ENCODE measurements around the gene CTSC. TPM values are rescaled to one million over a fixed set of nuclear protein-coding genes. Genes with fewer than 3 reads are reported as not detected.

CTSC gene
- total RNA-seq, 4 donors from 2014 or later = 14.2 to 78.6 (median 47.9) TPM

- Histone ChIP-seq H3K36me3 (no peaks in the 10 kb centered on the region), H3K4me3 (no peak overlapping the region), H3K27ac (no peak overlapping the region), H3K4me1 (peaks cover 0 to 10% (median 0%) of the 10 kb centered on the region in 3 donors), H3K9me3 (no peaks in the 10 kb centered on the region), H3K27me3 (no peaks in the 10 kb centered on the region)
- TF ChIP-seq POLR2A (IDR thresholded peaks at IDR 0.05) = no peak
- TF ChIP-seq POLR2AphosphoS5 (IDR thresholded peaks at IDR 0.05) = no peak
- no peak for TF ChIP-seq CTCF (IDR thresholded peaks at IDR 0.05)
- no peak for TF ChIP-seq EP300 (IDR thresholded peaks at IDR 0.05)
- no peak for ATAC-seq
- WGBS, 2 donors (ENCODE audit: low coverage in 1 of 2) = 91 to 100% methylated on average over 2 of the region's 2 CpGs
These were observed 17.4 kb upstream of the CTSC start for GRCh38 chr11:88354912-88355311.

GRCh38 chr11:88353835-88354496 is 16.4 kb upstream of the CTSC start:
- TF ChIP-seq POLR2A (IDR thresholded peaks at IDR 0.05) (no peak), POLR2AphosphoS5 (IDR thresholded peaks at IDR 0.05) (no peak)
- Histone ChIP-seq H3K27ac (no peak overlapping the region), H3K27me3 (no peaks in the 10 kb centered on the region), H3K36me3 (no peaks in the 10 kb centered on the region), H3K9me3 (no peaks in the 10 kb centered on the region), H3K4me3 (no peak overlapping the region), H3K4me1 (peaks cover 0 to 15% (median 0%) of the 10 kb centered on the region in 3 donors)
- ATAC-seq = no peak
- 21 to 47% methylated on average over 4 of the region's 4 CpGs for WGBS, 2 donors (ENCODE audit: low coverage in 1 of 2)

- H3K4me3 ChIP-seq = no peak overlapping the region
- H3K36me3 ChIP-seq = no peaks in the 10 kb centered on the region
- no peak for ATAC-seq
- peaks cover 0 to 15% (median 0%) of the 10 kb centered on the region in 3 donors for H3K4me1 ChIP-seq
- WGBS, 2 donors (ENCODE audit: low coverage in 1 of 2) = 89 to 91% methylated on average over 3 of the region's 3 CpGs
- no peaks in the 10 kb centered on the region for H3K9me3 ChIP-seq
- H3K27me3 ChIP-seq = no peaks in the 10 kb centered on the region
- TF ChIP-seq POLR2A (IDR thresholded peaks at IDR 0.05) (no peak), POLR2AphosphoS5 (IDR thresholded peaks at IDR 0.05) (no peak), EP300 (IDR thresholded peaks at IDR 0.05) (no peak), CTCF (IDR thresholded peaks at IDR 0.05) (no peak)
- no peak overlapping the region for H3K27ac ChIP-seq
These were observed 15.8 kb upstream of the CTSC start for GRCh38 chr11:88353386-88353785.

GRCh38 chr11:88352139-88352538 is 14.6 kb upstream of the CTSC start:
- H3K36me3 ChIP-seq = no peaks in the 10 kb centered on the region
- no peak for ATAC-seq
- H3K4me1 ChIP-seq = peaks cover 0 to 6% (median 0%) of the 10 kb centered on the region in 3 donors
- no peak overlapping the region for H3K4me3 ChIP-seq
- H3K27ac ChIP-seq = no peak overlapping the region
- H3K27me3 ChIP-seq = no peaks in the 10 kb centered on the region
- no peak for TF ChIP-seq EP300 (IDR thresholded peaks at IDR 0.05)
- TF ChIP-seq POLR2AphosphoS5 (IDR thresholded peaks at IDR 0.05) = no peak
- no peak for TF ChIP-seq CTCF (IDR thresholded peaks at IDR 0.05)
- no peak for TF ChIP-seq POLR2A (IDR thresholded peaks at IDR 0.05)
- no peaks in the 10 kb centered on the region for H3K9me3 ChIP-seq

- no peak overlapping the region for H3K27ac ChIP-seq
- 13 to 64% methylated on average over 1 of the region's 1 CpG for WGBS, 2 donors (ENCODE audit: low coverage in 1 of 2)
- no peak overlapping the region for H3K4me3 ChIP-seq
- TF ChIP-seq POLR2A (IDR thresholded peaks at IDR 0.05) = no peak
- no peak for TF ChIP-seq EP300 (IDR thresholded peaks at IDR 0.05)
- TF ChIP-seq CTCF (IDR thresholded peaks at IDR 0.05) = no peak
- no peak for TF ChIP-seq POLR2AphosphoS5 (IDR thresholded peaks at IDR 0.05)
- H3K36me3 ChIP-seq = no peaks in the 10 kb centered on the region
- no peaks in the 10 kb centered on the region for H3K27me3 ChIP-seq
- peaks cover 0 to 5% (median 0%) of the 10 kb centered on the region in 3 donors for H3K4me1 ChIP-seq
- H3K9me3 ChIP-seq = no peaks in the 10 kb centered on the region
- no peak for ATAC-seq
These were observed 11.3 kb upstream of the CTSC start for GRCh38 chr11:88348870-88349269.

Measured in gastroesophageal sphincter (tissue), 4 donors.